Neural progenitor cell (in vitro differentiated cells): Measurements from ENCODE around the gene MAD2L1BP.

ENCODE experiments used
- EZH2 ChIP-seq: fragments of 200-600 bp; sonication (generic); IDR thresholded peaks from 2 replicates; pipeline ENCODE4 v1.6.1; 2017; ENCODE audit warnings: antibody characterized with exemption, mild to moderate bottlenecking, moderate library complexity
- EZH2phosphoT487 ChIP-seq: fragments of 200-600 bp; sonication (generic); IDR thresholded peaks from 2 replicates; pipeline ENCODE4 v1.6.1; 2017; ENCODE audit warnings: antibody characterized with exemption
- TF ChIP-seq, protein P1 (sequence below): fragments of 200-600 bp; sonication (generic); IDR thresholded peaks from 2 replicates; pipeline ENCODE4 v1.5.1; 2017; ENCODE audit warnings: antibody characterized with exemption, mild to moderate bottlenecking

- TF ChIP-seq, protein P1, sequence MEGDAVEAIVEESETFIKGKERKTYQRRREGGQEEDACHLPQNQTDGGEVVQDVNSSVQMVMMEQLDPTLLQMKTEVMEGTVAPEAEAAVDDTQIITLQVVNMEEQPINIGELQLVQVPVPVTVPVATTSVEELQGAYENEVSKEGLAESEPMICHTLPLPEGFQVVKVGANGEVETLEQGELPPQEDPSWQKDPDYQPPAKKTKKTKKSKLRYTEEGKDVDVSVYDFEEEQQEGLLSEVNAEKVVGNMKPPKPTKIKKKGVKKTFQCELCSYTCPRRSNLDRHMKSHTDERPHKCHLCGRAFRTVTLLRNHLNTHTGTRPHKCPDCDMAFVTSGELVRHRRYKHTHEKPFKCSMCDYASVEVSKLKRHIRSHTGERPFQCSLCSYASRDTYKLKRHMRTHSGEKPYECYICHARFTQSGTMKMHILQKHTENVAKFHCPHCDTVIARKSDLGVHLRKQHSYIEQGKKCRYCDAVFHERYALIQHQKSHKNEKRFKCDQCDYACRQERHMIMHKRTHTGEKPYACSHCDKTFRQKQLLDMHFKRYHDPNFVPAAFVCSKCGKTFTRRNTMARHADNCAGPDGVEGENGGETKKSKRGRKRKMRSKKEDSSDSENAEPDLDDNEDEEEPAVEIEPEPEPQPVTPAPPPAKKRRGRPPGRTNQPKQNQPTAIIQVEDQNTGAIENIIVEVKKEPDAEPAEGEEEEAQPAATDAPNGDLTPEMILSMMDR, result no peak
- TF ChIP-seq EZH2phosphoT487 (no peak), EZH2 (no peak)
These were observed 35.6 kb downstream of the MAD2L1BP start for GRCh38 chr6:43671011-43671800.
